HG03196 (cell line): ENCODE data around the gene FAM83F.
"Not testable (repeated sequence)": the region's sequence is repeated elsewhere in the genome, so short reads cannot be mapped to it uniquely, and the experiment has no call there.

ENCODE experiments used
- ATAC-seq: cut with Tn5 transposase; IDR thresholded peaks from one replicate; pipeline ENCODE4 v1.9.1; 2021; ENCODE audit not compliant: unreplicated experiment

FAM83F gene

GRCh38 chr22:40014667-40015248 is 20.0 kb downstream of the FAM83F start:
- no peak for ATAC-seq

GRCh38 chr22:40015358-40015976 is 20.7 kb downstream of the FAM83F start:
- no peak for ATAC-seq

- no peak for ATAC-seq
Measured at GRCh38 chr22:40018051-40018450, 23.3 kb downstream of the FAM83F start.

DNA sequence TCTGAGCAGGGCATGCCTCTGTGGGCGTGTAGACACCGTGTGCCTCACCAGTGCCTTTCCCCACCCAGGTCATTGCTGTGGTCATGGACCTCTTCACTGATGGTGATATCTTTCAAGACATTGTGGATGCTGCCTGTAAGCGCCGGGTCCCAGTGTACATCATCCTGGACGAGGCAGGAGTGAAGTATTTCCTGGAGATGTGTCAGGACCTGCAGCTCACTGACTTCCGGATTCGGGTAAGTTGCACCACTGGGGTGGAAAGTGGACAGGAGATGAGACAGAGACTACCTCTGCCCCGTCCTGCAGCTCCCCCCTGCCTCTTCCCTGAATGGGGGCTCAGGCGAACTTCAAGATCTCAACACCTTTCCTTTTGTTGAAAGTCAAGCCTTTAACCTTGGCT is 24.3 kb downstream of the FAM83F start:
- ATAC-seq, result no peak

DNA sequence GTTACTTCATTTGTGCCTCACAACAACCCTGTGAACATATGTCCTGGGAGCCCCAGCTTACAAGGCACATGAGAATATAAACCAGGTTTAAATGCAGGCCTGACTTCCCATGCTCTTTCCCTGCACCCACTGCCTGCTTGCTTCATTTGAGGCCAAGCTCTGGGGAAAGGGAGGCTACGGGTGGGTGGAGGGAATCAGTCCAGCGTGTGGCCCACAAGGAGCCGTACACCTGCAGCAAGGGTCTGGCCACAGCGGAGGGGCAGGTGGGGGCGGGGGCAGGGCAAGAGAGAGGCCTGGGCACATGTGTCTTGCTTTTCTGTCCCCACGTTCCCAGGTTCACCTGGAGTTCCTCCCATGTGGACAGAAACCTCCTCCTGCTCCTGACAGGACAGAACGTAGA is 26.2 kb downstream of the FAM83F start:
- ATAC-seq, result no peak

DNA sequence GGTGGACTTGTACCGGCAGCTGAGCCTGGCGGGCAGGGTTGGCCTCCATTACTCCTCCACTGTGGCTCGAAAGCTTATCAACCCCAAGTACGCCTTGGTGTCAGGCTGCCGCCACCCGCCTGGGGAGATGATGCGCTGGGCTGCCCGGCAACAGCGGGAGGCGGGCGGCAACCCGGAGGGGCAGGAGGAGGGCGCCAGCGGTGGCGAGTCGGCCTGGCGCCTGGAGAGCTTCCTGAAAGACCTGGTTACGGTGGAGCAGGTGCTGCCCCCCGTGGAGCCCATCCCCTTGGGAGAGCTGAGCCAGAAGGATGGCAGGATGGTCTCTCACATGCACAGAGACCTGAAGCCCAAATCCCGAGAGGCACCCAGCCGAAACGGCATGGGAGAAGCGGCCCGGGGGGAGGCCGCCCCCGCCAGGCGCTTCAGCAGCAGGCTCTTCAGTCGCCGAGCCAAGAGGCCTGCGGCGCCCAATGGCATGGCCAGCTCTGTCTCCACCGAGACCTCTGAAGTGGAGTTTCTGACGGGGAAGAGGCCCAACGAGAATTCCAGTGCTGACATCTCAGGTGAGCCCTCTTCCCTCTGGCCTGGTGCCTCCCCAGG is 26.7 kb downstream of the FAM83F start:
- ATAC-seq, result no peak

DNA sequence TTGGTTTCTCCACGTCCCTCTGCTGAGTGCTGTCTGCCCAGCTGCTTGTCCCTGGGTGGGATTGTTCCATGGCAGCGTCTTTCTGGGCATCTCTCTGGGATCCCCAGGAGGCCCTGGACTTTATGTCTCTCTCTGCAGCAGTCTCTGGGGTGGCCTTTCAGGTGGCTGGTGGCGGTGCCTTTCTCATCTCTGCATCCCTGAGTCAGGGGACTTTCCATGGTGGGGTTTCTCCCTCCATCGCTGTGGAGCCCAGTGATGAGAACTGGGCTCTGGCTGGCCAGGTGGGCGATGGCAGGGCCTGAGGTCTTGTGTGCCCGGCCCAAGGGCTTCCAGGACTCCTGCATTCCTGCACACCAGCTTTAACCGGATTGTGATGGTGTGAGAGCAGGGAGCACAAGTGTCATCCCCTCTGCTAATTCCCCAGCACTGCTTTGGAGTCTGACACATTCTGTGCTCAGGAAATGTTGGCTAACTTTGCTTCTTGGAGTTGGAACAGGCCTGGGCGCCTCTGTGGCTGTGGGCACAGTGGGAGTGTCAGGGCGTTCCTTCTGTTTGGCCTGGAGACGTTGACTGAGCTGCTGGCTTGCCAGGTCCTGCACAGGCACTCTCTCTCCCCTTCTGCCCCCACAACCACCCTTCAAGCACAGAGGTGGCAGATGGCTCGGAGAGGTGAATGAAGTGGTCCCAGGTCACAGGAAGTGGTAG is 27.9 kb downstream of the FAM83F start:
- no peak for ATAC-seq

DNA sequence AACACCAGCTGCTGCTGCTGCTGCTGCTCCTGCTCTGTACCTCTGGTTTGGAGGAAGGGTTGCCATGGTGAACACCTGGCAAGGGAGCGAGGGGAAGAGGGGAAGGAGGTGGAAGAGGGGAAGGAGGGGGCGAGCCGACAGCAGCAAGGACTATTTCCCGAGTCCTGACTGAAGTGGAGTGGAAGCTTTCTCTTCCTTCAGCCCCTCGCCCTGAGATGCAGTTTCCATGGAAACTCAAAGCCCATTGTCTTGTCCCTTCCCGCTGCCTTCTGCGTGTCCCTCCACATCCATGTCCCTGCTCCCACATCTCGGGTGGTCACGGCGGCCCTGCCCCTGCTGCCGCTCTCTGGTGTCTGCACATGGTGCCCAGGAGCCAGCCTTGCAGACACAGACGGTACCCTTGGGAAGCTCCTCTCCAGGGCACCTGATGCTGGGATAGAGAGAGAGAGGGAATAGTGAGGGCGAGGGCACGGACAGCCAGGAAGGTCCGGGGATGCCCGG is 28.6 kb downstream of the FAM83F start:
- no peak for ATAC-seq

- ATAC-seq, result no peak
Measured at GRCh38 chr22:40024201-40025061, 29.7 kb downstream of the FAM83F start.

GRCh38 chr22:40025062-40025379 is 30.3 kb downstream of the FAM83F start:
- not testable (repeated sequence) for ATAC-seq

DNA sequence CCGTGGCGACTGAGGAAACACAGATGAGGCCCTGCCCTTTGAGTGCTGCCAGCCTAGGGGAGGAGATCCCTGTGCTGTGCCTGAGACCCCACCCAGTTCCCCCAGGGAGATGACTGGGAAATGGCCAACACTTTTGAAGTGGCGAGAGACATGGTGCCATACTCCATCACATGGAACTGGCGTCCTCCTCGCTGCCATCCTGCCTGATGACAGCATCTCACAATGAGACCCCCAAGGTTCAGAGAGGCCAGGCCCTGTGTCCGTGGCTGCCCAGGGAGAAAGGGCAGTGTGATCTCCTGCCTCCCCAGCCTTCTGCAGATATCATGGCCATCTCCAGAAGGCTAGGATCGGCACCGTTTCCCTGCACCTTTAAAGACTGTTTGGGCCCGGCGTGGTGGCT is 31.1 kb downstream of the FAM83F start:
- no peak for ATAC-seq

GRCh38 chr22:40026641-40027040 is 31.9 kb downstream of the FAM83F start:
- no peak for ATAC-seq

DNA sequence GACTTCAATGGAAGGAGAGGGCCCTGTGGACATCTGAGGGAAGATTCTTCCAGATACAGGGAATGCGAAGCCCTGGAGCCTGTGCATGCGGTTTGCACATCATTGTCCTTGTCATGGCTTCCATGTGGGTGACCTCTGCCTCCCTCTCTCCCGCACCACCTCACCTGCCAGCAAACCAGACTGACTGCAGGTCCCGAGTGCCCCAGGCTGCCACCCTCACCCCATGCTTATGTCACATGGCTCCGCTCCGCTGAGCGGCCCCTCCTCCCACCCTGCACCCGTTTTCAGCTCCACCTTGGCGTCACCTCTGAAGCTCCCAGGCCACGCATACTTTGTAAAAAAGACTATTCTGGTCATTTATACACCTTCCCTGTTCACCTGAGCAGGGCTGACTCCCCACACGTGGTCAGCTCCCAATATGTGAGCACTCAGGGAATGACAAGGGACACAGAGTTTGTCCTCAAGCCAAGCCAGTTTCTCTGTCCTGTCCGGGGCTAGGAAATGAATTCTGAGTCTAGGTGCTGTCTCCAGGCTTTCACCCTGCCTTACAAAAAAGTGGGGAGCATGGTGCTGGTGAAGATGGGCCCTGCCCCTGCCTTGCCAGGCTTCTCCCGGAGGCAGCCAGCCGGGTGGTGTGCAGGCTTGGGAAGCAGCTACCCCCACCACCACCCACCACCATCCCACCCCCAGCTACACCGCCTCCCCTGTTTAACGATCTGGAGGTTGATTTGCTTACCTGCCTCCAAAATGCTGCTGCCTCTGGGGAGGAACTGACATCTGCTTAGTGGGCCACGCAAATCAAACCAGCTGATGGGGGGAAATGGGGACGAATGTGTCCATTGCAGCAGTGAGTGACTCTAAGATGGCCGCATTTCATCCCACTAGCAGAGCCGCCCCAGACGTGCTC is 32.7 kb downstream of the FAM83F start:
- ATAC-seq, result no peak

GRCh38 chr22:40028098-40028425 is 33.3 kb downstream of the FAM83F start:
- ATAC-seq, result no peak

GRCh38 chr22:40029189-40029890 is 34.6 kb downstream of the FAM83F start:
- ATAC-seq, result no peak

DNA sequence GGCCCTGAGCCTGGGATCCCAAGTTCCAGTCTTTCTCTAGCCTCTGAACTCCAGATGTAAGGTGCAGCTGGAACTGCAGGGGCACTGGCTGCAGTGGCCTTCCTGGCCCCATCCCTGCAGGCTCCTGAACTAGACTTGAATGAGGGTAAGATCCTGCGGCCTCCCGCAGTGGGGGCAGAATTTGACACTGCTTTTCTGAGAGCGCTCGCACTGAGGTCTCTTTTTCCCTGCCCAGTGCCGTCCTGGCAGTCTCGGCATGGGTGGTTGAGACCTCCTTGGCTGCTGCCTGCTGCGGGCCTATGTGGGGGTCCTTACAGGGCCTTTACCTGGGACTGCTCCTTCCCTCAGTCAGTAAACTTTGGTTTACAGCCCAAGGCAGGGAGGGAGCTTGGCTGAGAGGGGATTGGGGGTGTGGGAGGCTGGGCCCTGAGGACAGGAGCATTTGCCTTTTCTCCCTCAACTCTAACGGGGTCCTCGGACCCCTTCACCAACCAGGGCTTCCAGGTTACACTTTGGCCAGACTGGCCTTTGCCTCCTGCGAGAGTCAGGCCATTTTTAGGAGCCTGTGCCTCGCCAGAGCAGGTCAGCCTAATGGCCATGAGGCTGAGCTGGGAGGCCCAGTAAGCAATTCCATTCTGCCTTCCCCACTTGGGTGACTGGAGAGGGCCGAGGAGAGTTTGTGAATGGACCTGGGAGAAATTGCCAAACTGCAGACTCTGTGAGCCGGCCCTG is 35.4 kb downstream of the FAM83F start:
- no peak for ATAC-seq

DNA sequence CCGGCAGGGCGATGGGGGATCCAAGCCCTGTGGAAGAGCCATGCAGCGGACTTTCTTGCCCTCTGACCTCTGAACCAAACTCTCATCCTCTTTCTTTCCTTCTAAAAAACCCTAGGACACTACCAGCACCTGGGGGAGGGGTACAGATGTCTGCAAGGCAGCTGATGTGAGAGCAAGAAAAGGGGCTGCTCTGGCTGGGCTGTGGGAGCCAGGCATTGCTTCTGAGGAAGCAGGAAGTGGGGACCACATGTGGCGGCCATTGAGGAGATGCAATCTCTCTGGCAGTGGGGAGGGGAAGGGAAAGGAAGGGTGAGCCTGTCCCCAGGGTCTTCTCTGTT is 36.0 kb downstream of the FAM83F start:
- ATAC-seq, result no peak

DNA sequence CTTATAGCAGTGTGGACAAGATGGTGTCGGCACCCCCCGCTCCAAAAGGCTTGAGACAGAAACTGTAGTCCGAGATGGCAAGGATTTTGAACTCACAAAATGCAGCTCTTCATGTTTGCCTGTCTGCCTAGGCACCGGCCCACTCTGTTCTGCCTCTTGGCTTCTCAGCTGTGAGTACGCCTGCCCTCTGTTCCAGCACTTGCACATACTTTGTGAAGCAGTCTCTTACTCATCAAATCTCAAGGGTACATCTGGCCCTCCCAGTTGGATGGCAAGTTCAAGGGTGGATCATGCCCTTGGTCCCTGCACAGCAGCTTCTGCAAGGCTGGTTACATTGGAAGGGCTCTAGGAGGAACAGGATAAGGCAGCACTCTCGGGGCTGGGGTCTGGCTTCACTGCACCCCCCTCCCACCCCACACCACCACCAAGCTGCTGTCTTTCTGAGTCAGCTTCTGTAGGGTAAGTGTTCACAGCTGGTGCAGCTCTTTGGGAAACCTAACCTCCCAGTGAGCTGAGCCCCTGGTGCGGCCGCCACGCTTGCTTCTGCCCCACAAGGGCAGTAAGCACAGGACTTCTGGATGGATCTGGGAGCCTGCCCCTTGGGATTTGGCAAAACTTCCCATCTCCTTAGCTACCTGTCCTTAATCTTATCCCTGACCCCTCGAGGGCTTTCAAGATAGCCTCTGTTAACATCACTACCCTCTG is 37.2 kb downstream of the FAM83F start:
- no peak for ATAC-seq
